Stimulated activated CD4-positive, alpha-beta T cell treated with anti-CD3 and anti-CD28 coated beads, Interleukin-15, amount 100 ng/mL, for 48 hours (primary cell): ENCODE results near the gene EIF3A.
"Not testable (repeated sequence)": the region's sequence is repeated elsewhere in the genome, so short reads cannot be mapped to it uniquely, and the experiment has no call there.

Source experiments
- DNase-seq, 2 donors: peaks; one replicate each; pipeline ENCODE4 v3.0.0-alpha.2; 2020; ENCODE audit warnings: low read depth in 2 of 2

Gene EIF3A

DNA sequence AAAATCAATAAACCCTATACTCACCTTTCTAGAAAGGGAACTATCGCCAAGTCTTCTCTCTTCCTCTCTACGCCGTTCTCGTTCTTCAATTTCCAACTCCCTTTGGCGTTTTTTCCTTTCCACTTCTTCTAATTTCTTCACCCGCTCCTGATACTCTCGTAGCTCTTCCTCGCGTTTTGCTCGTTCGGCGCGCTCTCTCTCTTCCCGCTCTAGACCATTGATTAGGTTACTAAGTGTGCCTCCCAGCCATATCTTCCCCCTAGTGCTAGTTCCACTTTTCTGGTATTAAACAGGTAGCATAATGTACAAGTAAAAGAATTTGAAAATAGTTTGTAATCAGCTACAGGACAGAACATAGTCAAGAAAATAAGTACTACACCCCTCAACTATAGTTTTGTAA, 30.8 kb downstream of the EIF3A start:
- no peak for DNase-seq

DNA sequence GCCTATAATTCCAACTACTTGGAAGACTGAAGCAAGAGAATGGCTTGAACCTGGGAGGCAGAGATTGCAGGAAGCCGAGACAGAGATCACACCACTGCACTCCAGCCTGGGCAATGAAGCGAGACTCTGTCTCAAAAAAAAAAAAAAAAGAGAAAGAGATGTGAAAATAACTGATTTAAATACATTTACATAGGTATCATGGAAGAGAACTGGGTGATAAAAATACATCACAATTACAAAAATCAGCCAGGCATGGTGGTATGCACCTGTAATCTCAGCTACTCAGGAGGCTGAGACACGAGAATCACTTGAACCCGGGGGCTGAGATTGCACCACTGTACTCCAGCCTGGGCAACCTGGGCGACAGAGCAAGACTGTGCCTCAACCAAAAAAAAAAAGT, 31.3 kb downstream of the EIF3A start:
- no peak for DNase-seq

- no peak for DNase-seq
Measured at GRCh38 chr10:119045561-119045960, 35.1 kb downstream of the EIF3A start.

DNA sequence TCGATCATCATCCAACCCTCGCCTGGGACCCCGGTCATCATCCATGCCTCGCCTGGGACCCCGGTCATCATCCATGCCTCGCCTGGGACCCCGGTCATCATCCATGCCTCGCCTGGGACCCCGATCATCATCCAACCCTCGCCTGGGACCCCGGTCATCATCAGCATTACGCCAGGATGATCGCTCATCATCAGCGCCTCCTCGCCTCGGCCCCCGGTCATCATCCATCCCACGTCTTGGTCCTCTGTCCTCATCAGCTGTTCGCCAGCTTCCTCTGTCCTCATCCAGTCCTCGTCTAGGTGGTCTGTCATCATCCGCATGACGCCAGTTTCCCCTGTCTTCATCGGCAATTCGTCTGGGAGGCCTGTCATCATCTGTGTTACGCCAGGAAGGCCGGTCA, 38.4 kb downstream of the EIF3A start:
- DNase-seq, result no peak

GRCh38 chr10:119041326-119041725, 39.3 kb downstream of the EIF3A start:
- no peak for DNase-seq

- no peak for DNase-seq
Measured at GRCh38 chr10:119039161-119039560, 41.5 kb downstream of the EIF3A start.

- DNase-seq, result no peak
Measured at GRCh38 chr10:119031496-119032059, 49.0 kb downstream of the EIF3A start.

DNA sequence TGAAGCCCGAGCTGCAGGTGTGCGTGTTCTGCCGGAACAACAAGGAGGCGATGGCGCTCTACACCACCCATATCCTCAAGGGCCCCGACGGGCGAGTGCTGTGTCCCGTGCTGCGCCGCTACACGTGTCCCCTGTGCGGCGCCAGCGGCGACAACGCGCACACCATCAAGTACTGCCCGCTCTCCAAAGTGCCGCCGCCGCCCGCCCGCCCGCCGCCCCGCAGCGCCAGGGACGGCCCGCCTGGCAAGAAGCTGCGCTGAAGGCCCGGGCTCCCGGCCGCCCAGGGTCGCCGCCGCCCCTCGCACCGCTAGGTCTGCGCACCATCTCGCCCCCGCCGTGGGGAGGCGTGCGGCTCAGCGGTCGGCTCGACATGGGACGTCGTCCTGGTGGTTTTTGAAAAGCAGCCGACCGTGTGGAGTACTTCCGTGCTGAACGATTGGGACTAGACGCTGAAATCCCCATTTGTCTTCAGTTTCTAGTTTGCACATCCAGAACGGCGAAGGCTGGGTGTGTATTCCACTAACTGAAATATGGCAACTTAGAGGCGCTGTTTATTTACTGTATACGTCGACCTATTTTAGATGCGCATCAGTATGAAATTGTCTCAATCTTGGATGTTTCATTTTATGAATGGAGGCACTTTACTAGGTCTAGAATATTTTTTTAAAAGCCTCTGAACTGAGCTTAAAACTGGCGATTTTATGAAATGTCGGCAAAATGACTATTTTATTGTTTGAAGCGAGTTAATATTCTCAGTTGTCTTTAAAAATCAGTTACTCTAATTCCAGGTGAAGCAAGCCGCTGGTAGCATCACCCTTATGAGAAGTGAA, 50.0 kb downstream of the EIF3A start:
- DNase-seq, result peak; percentile 31 to 34

DNA sequence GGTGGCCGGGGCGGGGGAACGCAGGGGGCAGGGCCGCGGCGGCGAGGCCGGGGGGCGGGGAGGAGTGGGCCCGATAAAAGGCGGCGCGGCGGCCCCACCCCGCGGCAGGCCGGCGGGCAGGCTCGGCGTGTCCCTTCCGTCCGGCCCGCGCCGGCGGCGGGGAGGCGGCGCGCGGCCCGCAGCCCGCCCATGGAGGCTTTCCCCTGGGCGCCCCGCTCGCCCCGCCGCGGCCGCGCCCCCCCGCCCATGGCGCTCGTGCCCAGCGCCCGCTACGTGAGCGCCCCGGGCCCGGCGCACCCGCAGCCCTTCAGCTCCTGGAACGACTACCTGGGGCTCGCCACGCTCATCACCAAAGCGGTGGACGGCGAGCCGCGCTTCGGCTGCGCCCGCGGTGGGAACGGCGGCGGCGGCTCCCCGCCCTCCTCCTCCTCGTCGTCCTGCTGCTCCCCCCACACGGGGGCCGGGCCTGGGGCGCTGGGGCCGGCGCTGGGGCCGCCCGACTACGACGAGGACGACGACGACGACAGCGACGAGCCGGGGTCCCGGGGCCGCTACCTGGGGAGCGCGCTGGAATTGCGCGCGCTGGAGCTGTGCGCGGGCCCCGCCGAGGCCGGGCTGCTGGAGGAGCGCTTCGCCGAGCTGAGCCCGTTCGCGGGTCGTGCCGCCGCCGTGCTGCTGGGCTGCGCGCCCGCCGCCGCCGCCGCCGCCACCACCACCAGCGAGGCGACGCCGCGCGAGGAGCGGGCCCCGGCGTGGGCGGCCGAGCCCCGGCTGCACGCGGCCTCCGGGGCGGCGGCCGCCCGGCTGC, 50.8 kb downstream of the EIF3A start, which contains the start of gene NANOS1:
TSS of gene NANOS1 (plus strand) at position 102 of the 808 bp plus-strand sequence. CDS start at position 190, 88 bp downstream.
- DNase-seq, result no peak

- DNase-seq, result peak; percentile 55 to 65
Measured at GRCh38 chr10:119028900-119029612, 51.6 kb downstream of the EIF3A start.

DNA sequence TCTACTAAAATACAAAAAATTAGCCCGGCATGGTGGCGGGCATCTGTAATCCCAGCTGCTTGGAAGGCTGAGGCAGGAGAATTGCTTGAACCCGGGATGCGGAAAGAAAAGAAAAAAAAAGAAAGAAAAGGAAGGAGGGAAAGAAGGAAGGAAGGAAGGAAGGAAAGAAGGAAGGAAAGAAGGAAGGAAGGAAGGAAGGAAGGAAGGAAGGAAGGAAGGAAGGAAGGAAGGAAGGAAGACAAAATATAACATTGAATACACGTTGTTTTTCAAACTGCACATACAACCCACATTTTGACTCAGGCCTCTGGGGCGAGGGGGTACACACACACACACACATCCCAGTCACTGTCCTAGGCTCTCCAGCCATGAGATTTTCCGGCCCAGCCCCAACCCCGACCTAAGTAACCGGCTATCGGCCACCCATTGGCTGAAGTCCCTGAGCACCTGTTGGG, 52.1 kb downstream of the EIF3A start:
- not testable (repeated sequence) for DNase-seq

DNA sequence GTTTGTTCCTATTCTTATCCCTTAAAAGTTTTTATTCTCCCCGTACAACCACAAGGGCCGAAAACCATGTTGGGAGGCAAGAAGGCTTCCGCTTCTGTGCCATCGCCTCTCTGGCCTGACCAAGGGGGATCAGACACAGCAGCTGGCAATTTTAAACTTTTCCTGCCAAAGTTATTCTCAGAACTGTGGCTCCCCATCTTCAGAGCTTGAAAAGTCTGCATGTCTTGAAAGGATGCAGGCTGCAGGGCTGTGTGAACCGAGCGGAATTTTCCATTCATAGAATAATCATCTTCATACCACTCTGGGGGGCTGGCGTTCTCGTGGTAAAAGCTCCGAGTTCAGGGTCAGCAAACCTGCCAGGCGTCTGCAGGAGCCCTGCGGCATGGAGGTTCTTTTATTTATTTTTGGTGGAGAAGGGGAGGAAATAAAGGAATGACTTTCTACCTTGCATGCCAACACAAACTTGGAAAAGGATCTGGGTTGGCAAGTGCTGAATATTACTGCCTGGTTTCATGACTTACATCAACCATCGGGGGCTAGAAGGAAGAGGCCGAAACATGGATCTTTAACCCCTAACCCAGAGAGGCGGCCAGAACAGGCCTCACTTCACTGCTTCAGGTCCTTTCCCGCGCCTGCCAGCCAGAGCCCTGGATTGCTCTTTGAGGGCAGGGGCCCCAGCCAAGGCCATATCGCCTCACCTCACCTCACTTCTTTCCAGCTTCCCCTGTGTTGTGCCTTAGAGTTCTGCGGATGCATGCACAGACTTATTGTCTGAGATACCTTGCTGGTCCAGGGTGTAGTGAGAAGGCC, 54.1 kb downstream of the EIF3A start:
- DNase-seq, result no peak

DNA sequence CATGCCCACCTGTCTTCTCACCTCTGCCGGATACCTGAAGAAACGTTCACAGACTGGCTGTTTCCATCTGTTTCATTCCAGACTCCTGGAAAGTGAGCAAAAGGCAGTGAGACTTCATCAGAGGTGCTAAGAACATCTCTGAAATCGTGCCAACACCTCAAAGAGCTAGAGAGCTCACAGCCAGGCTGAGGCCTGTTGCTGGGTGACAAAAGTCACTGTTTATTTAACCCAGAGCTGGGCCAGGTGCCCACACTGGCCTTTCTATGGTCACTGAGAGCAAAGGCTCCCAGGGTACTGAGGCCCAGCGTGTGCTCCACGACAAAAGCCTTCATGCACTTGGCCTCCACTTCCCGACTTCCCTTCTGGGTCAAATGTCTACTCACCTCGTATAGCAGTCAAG, 54.8 kb downstream of the EIF3A start:
- no peak for DNase-seq

- DNase-seq, result no peak
Measured at GRCh38 chr10:119025336-119025735, 55.3 kb downstream of the EIF3A start.

DNA sequence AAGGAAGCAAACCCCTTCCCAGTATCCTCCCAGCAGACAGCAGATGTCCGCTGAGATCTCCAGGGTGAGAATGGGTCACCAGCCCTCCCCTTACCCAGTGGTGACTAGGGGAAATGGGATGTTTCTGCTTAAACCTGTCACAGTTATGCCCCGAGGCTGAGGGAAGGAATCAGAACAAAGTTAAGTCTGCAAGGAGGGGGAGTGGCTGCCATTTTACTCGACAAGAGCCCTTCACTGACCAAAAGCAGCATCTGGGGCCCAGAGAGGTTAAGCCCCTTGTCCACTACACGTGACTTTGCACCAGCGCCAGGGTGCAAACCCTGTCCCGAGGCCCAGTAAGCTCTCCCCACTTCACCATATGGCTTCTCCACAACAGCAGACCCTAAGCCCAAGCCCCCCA, 55.7 kb downstream of the EIF3A start:
- no peak for DNase-seq

DNA sequence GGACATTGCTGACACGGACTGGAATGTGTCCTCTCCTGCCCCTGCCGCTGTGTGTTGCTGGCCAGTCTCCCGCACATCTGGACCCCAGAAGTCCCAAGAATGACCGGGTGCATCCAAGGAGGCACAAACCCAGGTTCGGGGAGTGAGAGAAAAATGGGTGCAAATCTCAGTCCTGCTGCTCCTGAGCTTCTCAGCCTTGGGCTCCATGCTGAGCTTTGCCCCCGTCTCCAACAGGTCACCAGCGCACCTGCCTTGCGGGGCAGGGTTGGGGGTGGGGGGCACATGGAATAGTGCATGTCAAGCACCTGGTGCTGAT, 57.1 kb downstream of the EIF3A start:
- DNase-seq, result no peak

GRCh38 chr10:119022846-119023552, 57.6 kb downstream of the EIF3A start:
- no peak for DNase-seq

DNA sequence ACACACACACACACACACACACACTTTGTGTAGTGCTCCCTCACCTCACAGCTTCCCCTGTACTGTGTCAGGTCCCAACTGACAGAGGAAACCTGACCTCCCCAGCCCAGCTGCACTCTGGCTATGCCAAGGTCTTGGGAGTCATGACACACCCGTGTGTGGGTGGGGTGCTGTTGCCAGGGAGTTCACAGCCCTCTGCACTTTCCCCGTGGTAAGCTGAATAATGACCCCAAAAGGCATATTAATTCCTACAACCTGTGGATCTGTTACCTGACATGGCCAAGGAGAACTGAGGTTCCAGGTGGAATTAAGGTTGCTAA, 60.0 kb downstream of the EIF3A start:
- DNase-seq, result no peak

- DNase-seq, result no peak
Measured at GRCh38 chr10:119007211-119007574, 73.4 kb downstream of the EIF3A start.

DNA sequence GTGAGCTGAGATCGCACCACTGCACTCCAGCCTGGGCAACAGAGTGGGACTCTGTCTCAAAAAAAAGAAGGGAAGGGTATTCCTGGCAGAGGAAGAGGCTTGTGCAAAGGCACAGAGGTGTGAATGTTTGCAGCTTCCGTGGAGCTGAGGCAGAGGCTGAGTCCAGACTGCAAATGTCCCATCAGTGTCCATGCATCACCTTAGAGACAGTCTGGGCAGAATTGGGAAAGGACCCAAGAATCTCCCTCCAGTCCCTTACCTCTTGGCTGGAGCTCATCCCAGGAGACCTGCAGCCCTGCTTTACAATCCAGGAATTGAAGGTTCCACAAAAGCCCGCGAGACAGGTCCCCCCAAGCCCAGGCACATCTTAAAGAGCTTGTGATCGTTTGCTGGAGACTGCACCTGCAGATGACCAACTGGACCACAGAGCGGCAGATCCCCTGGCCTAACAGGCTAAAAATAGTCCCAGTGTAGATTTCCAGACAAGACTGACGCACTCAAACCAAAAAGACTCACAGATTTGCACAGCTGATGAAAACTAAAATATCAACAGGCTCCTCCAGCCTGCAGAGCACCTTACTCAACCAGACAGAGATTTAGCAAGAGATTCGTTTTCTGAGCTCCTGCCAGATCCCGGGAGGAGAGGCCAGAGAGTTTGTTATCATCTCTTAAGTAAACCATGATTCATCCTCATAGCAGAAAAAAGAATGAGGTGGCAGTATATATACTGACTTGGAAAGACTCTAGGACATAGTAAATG, 74.0 kb downstream of the EIF3A start:
- DNase-seq, result no peak
